Calu3 (cell line): ENCODE results near the gene RANGAP1. TPM values are rescaled to one million over a fixed set of nuclear protein-coding genes. Genes with fewer than 3 reads are reported as not detected.
A peak's percentile ranks its signal among the peaks of the same experiment; 100 is the strongest.

Experiments used
- Bru-seq: library from RNA; stranded (reverse); fragments of 400-500 nt; gene quantifications from one replicate; lab custom pipeline; 2021; lab: Mats Ljungman, UMichigan
- BruChase-seq, 2 experiments: library from RNA; stranded (reverse); fragments of 400-500 nt; gene quantifications; one replicate each; lab custom pipeline; 2021; lab: Mats Ljungman, UMichigan
- BruUV-seq: library from RNA; stranded (reverse); fragments of 400-500 nt; replicated peaks from 2 replicates; lab custom pipeline; 2021; lab: Mats Ljungman, UMichigan
- CTCF ChIA-PET: fragments of 300-600 bp; sonication (Branson Sonifier 250); formaldehyde crosslinking; loops from one replicate; lab custom pipeline; 2022; ENCODE audit warnings: antibody characterized with exemption; lab: Charles Lee
- DNase-seq: peaks from one replicate; pipeline ENCODE4 v3.0.0; 2022
- H3K27ac Mint-ChIP-seq: one replicate; pipeline ENCODE4 v1.8.0; 2022; ENCODE audit warnings: mixed read lengths; ENCODE audit not compliant: unreplicated experiment
- H3K27me3 Mint-ChIP-seq: one replicate; pipeline ENCODE4 v1.8.0; 2022; ENCODE audit warnings: mixed read lengths; ENCODE audit not compliant: unreplicated experiment
- H3K36me3 Mint-ChIP-seq: one replicate; pipeline ENCODE4 v1.8.0; 2022; ENCODE audit warnings: mild to moderate bottlenecking, moderate library complexity, mixed read lengths; ENCODE audit not compliant: insufficient read depth, unreplicated experiment
- H3K4me1 Mint-ChIP-seq: one replicate; pipeline ENCODE4 v1.8.0; 2022; ENCODE audit warnings: mild to moderate bottlenecking, low read depth, mixed read lengths; ENCODE audit not compliant: unreplicated experiment
- H3K4me3 Mint-ChIP-seq: one replicate; pipeline ENCODE4 v1.8.0; 2022; ENCODE audit warnings: mild to moderate bottlenecking, low read depth, moderate library complexity, mixed read lengths; ENCODE audit not compliant: unreplicated experiment
- H3K9me3 Mint-ChIP-seq: one replicate; pipeline ENCODE4 v1.8.0; 2022; ENCODE audit warnings: low read depth, mixed read lengths; ENCODE audit not compliant: unreplicated experiment
- CTCF ChIP-seq: fragments of 200-600 bp; IDR thresholded peaks from one replicate; pipeline ENCODE4 v1.8.0; 2022; ENCODE audit warnings: antibody characterized with exemption; ENCODE audit not compliant: unreplicated experiment
- intact Hi-C: fragments of 100-400 bp; cut with micrococcal nuclease; formaldehyde crosslinking; loops from one replicate; pipeline ENCODE4 v1.10.0; 2022; ENCODE audit not compliant: unreplicated experiment
- long read RNA-seq: library from polyadenylated mRNA; stranded (forward); transcript quantifications from one replicate; pipeline ENCODE4 v2.0.0, GENCODE V29; 2022
- total RNA-seq: library from RNA; stranded (reverse); gene quantifications from 2 replicates; pipeline ENCODE4 v1.2.3, GENCODE V29; 2022

Gene RANGAP1
- total RNA-seq: 189 and 194 TPM in 2 replicates
- Bru-seq, nascent RNA: percentile 87 among the genes with signal in this experiment
- percentile 90 among the genes with signal in this experiment for BruChase-seq, experiment 1, labeled RNA remaining after a 6-hour chase
- BruChase-seq, experiment 2, labeled RNA remaining after a 2-hour chase: percentile 91 among the genes with signal in this experiment
- long read RNA-seq, full-length matches to known transcripts: 49 of 138 reads
- long read RNA-seq, partial matches to known transcripts: 70 of 138 reads
- long read RNA-seq, other reads (novel, unspliced or antisense): 19 of 138 reads

GRCh38 chr22:41285820-41286638, at the start of gene RANGAP1:
Gene RANGAP1, minus strand, starts transcription at chr22:41286187. Its CDS starts 5,143 bp downstream, at chr22:41281044.
- peak within 1 kb of the TSS; percentile 86 for H3K4me3 Mint-ChIP-seq
- DNase-seq: peak; percentile 98
- H3K27ac Mint-ChIP-seq: peak within 1 kb of the TSS; percentile 81
- CTCF ChIA-PET: interaction anchor here (1.2 kb wide), 1 partner anchor 15 kb away, joined by 3 read pairs; the partner anchor contains the start of gene ZC3H7B
- H3K4me1 Mint-ChIP-seq: peaks cover 57% of the 10 kb centered on the region
- H3K27me3 Mint-ChIP-seq: no peaks in the 10 kb centered on the region
- intact Hi-C loops: no loop called here
- H3K9me3 Mint-ChIP-seq: no peaks in the 10 kb centered on the region
- BruUV-seq: no TSS peak
- H3K36me3 Mint-ChIP-seq: peaks cover 65% of the 10 kb centered on the region
- no peak for TF ChIP-seq CTCF

- no peaks in the 10 kb centered on the region for H3K4me1 Mint-ChIP-seq
- no peaks in the 10 kb centered on the region for H3K9me3 Mint-ChIP-seq
- H3K36me3 Mint-ChIP-seq: peaks cover 35% of the 10 kb centered on the region
- BruUV-seq: no TSS peak
- TF ChIP-seq CTCF: no peak
- H3K27ac Mint-ChIP-seq: no peak overlapping the region
- CTCF ChIA-PET: no interaction called here
- no peak for DNase-seq
- no peaks in the 10 kb centered on the region for H3K27me3 Mint-ChIP-seq
- H3K4me3 Mint-ChIP-seq: no peak overlapping the region
- intact Hi-C loops: no loop called here
These were observed 49.1 kb upstream of the RANGAP1 start for GRCh38 chr22:41334951-41335635.

GRCh38 chr22:41334215-41334614, 48.2 kb upstream of the RANGAP1 start:
- no peak overlapping the region for H3K27ac Mint-ChIP-seq
- H3K9me3 Mint-ChIP-seq: no peaks in the 10 kb centered on the region
- H3K4me1 Mint-ChIP-seq: no peaks in the 10 kb centered on the region
- no TSS peak for BruUV-seq
- H3K4me3 Mint-ChIP-seq: no peak overlapping the region
- H3K27me3 Mint-ChIP-seq: no peaks in the 10 kb centered on the region
- DNase-seq: no peak
- TF ChIP-seq CTCF: no peak
- CTCF ChIA-PET: interaction anchor here (0.6 to 1.3 kb wide), 2 partner anchors 33 to 136 kb away, joined by 3 to 4 read pairs; partner anchors contain the start of gene ZC3H7B
- intact Hi-C loops: no loop called here
- peaks cover 33% of the 10 kb centered on the region for H3K36me3 Mint-ChIP-seq

- Mint-ChIP-seq H3K4me3 (no peak overlapping the region), H3K9me3 (no peaks in the 10 kb centered on the region), H3K27me3 (no peaks in the 10 kb centered on the region), H3K4me1 (no peaks in the 10 kb centered on the region), H3K36me3 (peaks cover 29% of the 10 kb centered on the region), H3K27ac (no peak overlapping the region)
- CTCF ChIA-PET: interaction anchor here (0.6 to 1.3 kb wide), 2 partner anchors 32 to 136 kb away, joined by 3 to 4 read pairs; partner anchors contain the start of gene ZC3H7B
- no peak for DNase-seq
- TF ChIP-seq CTCF: no peak
- no TSS peak for BruUV-seq
- intact Hi-C loops: no loop called here
These were observed 47.8 kb upstream of the RANGAP1 start for GRCh38 chr22:41333806-41334205.
